Ascending aorta (tissue), 2 donors: ENCODE results near the gene PPM1A. TPM values are rescaled to one million over a fixed set of nuclear protein-coding genes. Genes with fewer than 3 reads are reported as not detected.

Experiments used
- DNase-seq, 2 donors: peaks; one replicate each; pipeline ENCODE4 v3.0.0-alpha.2; 2019; ENCODE audit warnings: low spot score in 2 of 2
- H3K27ac ChIP-seq, 2 donors: fragments of 200-600 bp; sonication (generic); one replicate each; pipeline ENCODE4 v1.5.1; 2016 to 2017; ENCODE audit warnings: mild to moderate bottlenecking in 1 of 2
- H3K27me3 ChIP-seq: fragments of 200-600 bp; sonication (generic); one replicate; pipeline ENCODE4 v1.5.1; 2017
- H3K36me3 ChIP-seq, 2 donors: fragments of 200-600 bp; sonication (generic); one replicate each; pipeline ENCODE4 v1.5.1; 2016
- H3K4me1 ChIP-seq, 2 donors: fragments of 200-600 bp; sonication (generic); one replicate each; pipeline ENCODE4 v1.5.1; 2016 to 2017; ENCODE audit warnings: mild to moderate bottlenecking in 1 of 2
- H3K4me3 ChIP-seq, 2 donors: fragments of 200-600 bp; sonication (generic); one replicate each; pipeline ENCODE4 v1.5.1; 2016 to 2017; ENCODE audit warnings: mild to moderate bottlenecking in 1 of 2
- H3K9me3 ChIP-seq, 2 donors: fragments of 200-600 bp; sonication (generic); one replicate each; pipeline ENCODE4 v1.5.1; 2016
- intact Hi-C: fragments of 100-400 bp; cut with DNase I; formaldehyde crosslinking; loops from one replicate; pipeline ENCODE4 v1.15.1; 2023
- total RNA-seq: library from RNA; depleted of rRNA; stranded (reverse); fragments of >200 nt; gene quantifications from one replicate; pipeline ENCODE4 v1.1.0, GENCODE V29; 2016
- TF ChIP-seq, protein P1 (sequence below), 3 experiments: fragments of 200-600 bp in 2 of 3; fragments of 450-650 bp in 1 of 3; sonication (generic) in 2 of 3; IDR thresholded peaks; one replicate each; pipeline ENCODE4 v1.5.1; 2016 to 2019; ENCODE audit warnings: antibody characterized with exemption in 3 of 3, mild to moderate bottlenecking in 1 of 3, moderate library complexity in 1 of 3

The PPM1A gene
- total RNA-seq, 1 donor from 2014 or later: 25.0 TPM

DNA sequence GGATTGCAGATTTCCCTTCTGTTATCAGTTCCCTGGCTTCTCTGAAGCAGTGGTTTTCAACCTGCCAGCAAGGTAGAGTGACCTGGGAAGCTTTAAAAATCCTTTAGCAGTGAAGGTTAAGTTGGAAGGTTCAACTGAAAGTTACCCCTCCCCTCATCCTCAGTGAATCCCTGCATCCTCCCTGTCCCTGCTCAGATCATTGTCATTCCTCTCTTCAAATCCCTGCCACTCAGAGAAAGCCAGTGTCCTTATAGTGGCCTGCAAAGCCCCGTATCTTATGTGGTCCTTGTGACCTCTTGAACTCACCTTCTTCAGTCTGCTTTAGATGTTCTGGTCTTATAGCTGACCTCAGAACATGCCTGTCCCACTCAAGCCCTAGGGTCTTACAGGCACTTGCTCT is 53.6 kb downstream of the PPM1A start:
- no peaks in the 10 kb centered on the region for H3K4me1 ChIP-seq
- no peak for DNase-seq
- H3K9me3 ChIP-seq: no peaks in the 10 kb centered on the region
- H3K36me3 ChIP-seq: no peaks in the 10 kb centered on the region
- intact Hi-C loops: no loop called here
- H3K27me3 ChIP-seq: no peaks in the 10 kb centered on the region
- H3K4me3 ChIP-seq: no peak overlapping the region
- TF ChIP-seq, protein P1, sequence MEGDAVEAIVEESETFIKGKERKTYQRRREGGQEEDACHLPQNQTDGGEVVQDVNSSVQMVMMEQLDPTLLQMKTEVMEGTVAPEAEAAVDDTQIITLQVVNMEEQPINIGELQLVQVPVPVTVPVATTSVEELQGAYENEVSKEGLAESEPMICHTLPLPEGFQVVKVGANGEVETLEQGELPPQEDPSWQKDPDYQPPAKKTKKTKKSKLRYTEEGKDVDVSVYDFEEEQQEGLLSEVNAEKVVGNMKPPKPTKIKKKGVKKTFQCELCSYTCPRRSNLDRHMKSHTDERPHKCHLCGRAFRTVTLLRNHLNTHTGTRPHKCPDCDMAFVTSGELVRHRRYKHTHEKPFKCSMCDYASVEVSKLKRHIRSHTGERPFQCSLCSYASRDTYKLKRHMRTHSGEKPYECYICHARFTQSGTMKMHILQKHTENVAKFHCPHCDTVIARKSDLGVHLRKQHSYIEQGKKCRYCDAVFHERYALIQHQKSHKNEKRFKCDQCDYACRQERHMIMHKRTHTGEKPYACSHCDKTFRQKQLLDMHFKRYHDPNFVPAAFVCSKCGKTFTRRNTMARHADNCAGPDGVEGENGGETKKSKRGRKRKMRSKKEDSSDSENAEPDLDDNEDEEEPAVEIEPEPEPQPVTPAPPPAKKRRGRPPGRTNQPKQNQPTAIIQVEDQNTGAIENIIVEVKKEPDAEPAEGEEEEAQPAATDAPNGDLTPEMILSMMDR (IDR thresholded peaks at IDR 0.05): no peak
- H3K27ac ChIP-seq: no peak overlapping the region

DNA sequence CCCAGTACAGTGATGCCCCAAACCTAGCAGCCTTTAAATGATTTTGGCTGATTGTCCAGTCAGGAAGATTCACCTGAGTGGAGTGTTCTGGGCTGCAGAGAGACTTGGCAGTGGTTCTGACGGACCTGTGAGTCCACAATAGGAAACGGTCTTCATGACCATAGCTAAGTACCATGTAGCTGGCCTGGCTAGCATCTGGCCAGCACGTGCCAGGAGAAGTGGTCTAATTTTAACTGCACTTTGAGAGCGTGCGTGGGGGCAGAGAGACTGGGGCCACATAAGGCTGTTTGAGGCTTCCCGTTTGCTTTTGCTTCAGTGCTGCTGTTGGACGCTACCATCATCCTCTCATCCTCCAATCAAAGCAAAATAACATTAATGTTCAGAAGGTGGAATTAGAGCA is 54.7 kb downstream of the PPM1A start:
- Histone ChIP-seq H3K36me3 (no peaks in the 10 kb centered on the region), H3K27me3 (no peaks in the 10 kb centered on the region), H3K4me1 (no peaks in the 10 kb centered on the region), H3K9me3 (no peaks in the 10 kb centered on the region), H3K4me3 (no peak overlapping the region), H3K27ac (no peak overlapping the region)
- intact Hi-C loops: no loop called here
- TF ChIP-seq, protein P1 (IDR thresholded peaks at IDR 0.05): no peak
- DNase-seq: no peak

DNA sequence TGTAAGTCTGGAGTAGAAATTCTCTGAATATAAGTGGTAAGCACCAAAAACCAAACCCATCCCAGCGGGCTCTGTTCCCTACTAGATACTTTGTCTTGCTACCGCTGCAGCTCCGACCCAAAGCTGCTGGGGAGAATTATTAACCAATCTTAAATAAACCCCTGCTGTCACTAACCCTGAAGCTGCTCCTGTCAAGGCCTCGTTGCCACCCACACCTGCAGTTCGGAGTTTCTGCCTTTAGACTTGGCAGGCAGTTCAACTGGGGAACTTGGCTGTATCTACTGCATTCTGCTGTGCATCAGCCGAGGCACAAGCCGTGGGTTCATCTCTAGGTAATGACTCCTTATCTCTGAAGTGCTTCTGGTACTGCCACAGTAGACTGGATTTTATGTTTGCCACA is 55.5 kb downstream of the PPM1A start:
- H3K27me3 ChIP-seq: no peaks in the 10 kb centered on the region
- H3K36me3 ChIP-seq: no peaks in the 10 kb centered on the region
- H3K4me3 ChIP-seq: no peak overlapping the region
- intact Hi-C loops: no loop called here
- TF ChIP-seq, protein P1 (IDR thresholded peaks at IDR 0.05): no peak
- no peak for DNase-seq
- no peaks in the 10 kb centered on the region for H3K4me1 ChIP-seq
- H3K9me3 ChIP-seq: no peaks in the 10 kb centered on the region
- no peak overlapping the region for H3K27ac ChIP-seq

DNA sequence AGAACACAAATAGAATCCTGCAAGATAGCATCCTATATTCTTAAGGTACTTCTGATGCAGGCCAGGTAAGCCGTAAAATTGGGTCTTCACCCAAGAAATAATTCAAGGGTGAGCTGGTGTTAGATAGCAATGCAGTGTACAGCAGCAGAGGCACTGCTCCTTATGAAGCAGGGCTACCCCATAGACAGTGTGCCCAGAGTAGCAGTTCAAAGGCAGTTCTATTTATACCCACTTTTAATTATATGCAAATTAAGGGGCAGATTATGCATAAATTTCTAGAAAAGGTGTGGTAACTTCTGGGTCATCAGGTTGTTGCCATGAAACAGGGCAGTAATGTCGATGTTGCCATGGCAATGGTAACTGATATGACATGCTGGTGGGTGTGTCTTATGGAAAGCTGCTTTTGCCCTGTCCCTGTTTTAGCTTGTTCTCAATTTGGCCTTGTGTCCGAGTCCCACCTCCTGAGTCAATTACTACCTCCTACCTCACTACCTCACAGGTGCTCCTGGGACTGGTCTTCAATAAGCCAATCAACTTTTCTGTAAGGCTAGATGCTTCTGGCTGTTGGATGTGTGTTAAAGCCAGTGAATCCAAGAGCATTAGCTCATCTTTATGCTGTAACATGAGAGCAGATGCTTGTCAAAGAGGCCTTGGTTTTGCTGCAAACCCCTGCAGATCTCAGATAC is 61.0 kb downstream of the PPM1A start:
- TF ChIP-seq, protein P1 (IDR thresholded peaks at IDR 0.05): no peak
- H3K27me3 ChIP-seq: no peaks in the 10 kb centered on the region
- no peak overlapping the region for H3K4me3 ChIP-seq
- no peaks in the 10 kb centered on the region for H3K4me1 ChIP-seq
- no peak overlapping the region for H3K27ac ChIP-seq
- intact Hi-C loops: no loop called here
- DNase-seq: no peak
- no peaks in the 10 kb centered on the region for H3K9me3 ChIP-seq
- no peaks in the 10 kb centered on the region for H3K36me3 ChIP-seq

DNA sequence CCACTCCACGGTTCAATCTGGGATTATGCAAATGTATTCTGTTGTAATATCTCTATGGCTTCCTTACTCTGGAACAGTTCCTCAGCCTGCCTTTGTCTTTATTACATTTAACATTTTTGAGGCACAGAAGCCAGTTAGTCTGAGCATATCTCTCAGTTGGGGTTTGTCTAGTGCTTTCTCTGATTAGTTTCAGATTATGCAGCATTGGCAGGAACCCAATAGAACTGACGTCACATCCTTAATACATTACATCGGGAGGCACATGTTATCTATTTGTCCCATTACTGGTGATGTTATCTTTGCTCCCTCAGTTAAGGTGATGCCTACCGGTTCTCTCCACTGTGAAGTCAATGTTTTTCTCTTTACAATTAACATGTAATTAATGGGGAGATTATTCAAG is 62.4 kb downstream of the PPM1A start:
- intact Hi-C loops: no loop called here
- Histone ChIP-seq H3K36me3 (no peaks in the 10 kb centered on the region), H3K4me3 (no peak overlapping the region), H3K27me3 (no peaks in the 10 kb centered on the region), H3K27ac (no peak overlapping the region), H3K9me3 (no peaks in the 10 kb centered on the region), H3K4me1 (no peaks in the 10 kb centered on the region)
- TF ChIP-seq, protein P1 (IDR thresholded peaks at IDR 0.05): no peak
- no peak for DNase-seq

DNA sequence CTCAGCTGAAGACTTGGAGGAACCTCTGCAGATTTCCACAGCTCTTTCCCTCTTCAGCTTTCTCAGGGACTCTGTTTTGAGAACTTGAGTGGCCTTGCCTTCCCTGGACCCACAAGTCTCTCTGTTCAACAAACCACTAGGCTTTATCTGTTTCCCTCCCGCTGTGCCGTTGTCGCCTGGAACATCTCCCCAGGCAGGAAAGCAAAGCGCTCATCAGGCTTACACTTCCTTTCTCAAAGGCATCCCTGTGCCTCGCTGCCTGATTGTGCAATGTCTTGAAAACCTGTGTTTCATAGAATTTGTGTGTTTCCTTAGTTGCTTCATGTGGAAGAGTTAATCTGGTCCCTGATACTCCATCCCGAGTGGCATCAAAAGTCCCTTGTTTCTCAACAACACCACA is 64.1 kb downstream of the PPM1A start:
- H3K4me1 ChIP-seq: no peaks in the 10 kb centered on the region
- no peaks in the 10 kb centered on the region for H3K9me3 ChIP-seq
- DNase-seq: no peak
- TF ChIP-seq, protein P1 (IDR thresholded peaks at IDR 0.05): no peak
- H3K27me3 ChIP-seq: no peaks in the 10 kb centered on the region
- no peak overlapping the region for H3K27ac ChIP-seq
- intact Hi-C loops: no loop called here
- H3K36me3 ChIP-seq: no peaks in the 10 kb centered on the region
- no peak overlapping the region for H3K4me3 ChIP-seq
